AG08396 (cell line): ENCODE results near the gene TRIM40.

Experiments used
- DNase-seq: peaks from one replicate; pipeline ENCODE4 v3.0.0; 2012; ENCODE audit warnings: low spot score, mixed read lengths

The TRIM40 gene

GRCh38 chr6:30149858-30150550 is 14.1 kb downstream of the TRIM40 start:
- DNase-seq = no peak

DNA sequence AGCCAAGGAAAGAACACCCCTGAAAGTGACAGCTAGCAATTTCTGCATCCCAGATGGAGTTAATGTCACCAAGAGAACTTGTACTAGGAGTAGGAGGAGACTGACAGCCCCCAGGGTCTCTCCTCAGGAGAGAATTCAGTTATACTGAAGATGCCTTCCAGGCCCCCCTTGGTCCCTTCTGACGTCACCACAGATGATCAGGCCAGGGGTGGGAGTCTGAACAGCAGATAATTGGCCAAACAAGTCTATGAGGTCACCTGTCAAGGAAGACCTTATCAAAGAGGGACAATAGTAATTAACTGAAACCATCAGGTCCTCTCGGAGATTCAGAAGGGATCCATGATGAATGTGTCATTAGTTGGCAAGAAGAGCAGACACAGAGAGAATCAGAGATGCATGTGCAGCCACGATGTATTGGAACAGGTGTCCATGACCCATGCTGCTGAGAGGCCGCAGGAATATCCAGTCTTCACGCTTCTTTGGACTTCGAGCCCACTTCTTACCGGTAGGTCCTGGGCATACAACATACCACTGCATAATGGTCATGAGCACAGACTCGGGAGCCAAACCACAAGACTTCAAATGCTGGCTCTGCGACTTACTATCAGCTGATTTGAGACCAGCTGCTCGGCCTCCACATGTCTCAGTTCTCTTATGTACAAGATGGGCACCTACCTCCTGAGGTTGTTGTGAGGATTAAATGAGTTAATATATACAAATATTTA is 14.9 kb downstream of the TRIM40 start:
- DNase-seq = peak; percentile 31

DNA sequence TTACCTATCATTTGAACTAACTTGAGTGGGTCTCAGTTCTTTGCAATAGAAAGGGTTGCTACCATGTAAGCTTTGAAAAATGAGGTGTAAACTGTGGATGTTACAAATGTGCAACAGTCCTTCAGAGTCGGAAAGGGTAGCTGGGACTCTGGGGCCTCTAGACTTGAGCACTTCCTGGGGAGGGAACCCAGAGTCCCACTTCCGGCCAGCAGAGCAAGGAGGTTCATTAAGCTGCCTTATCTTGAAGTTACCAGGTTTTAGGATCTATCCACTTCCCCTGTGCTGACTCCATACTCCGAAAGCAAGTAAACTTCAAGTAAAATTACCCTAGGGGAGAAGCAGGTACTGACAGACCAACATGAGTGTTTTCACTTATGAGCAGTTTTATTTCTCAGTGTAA is 15.6 kb downstream of the TRIM40 start:
- DNase-seq = no peak

DNA sequence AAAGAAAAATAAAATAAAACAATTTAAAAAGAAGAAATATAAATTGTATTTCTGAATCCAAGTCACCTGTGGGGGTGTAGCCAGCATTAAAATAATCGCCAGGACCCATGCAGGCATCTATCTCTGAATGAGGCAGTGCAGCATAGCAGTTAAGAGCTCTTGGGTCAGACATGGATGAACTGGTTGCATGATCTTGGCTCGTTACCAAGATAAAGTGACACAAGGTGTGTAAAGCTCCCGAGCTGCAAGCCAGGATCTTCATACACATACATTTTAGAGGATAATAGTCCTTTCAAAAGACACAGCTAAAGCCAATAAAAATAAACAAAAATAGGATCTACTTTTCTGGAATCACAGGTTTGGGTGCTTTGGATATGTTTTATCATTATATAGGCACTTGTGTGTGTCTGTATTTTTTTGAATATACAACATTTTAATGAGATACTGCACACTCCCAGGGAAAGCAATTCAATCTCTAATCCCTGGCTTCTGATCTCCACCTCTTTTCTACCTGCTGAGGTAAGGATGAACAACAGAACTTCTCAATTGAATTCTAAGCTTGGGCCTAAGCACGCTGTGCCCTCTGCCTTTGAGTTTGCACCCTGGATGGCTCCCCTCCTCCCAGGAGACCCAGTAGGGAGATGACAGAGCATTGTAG is 16.2 kb downstream of the TRIM40 start:
- no peak for DNase-seq

DNA sequence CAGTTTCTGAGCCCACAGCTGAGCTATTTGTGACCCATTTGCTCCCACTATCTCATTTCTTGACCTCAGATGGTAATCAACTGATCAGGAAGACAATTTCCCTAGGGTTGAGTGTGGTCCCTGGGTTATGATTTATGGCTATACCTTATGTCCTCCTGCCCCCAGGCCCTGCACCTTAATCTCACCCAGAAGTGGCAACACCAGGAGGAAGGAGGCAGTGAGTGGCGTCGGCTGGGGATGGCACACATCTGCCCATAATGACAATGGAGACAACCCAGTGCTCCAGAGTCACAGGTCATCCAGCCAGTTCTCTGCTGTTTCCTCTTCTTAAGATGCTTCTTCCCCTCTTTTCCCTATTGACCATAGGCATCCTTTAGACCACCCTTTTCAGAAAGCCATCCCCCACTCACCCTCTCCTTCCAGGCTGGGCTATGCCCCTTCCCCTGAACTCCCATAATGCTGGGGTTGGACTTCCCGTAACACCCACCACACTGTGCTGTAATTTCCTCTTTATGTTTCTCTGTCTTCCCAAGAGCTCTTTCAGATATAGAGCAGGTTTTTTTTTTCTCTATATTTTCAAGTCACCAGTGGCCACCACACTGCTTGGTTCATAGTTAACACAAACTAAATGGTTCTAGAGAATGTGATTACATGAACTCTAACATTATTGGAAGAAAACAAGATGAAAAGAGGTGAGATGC is 17.1 kb downstream of the TRIM40 start:
- DNase-seq = no peak

- DNase-seq = no peak
These were observed 18.1 kb downstream of the TRIM40 start for GRCh38 chr6:30154061-30154460.

GRCh38 chr6:30154709-30155519 is 19.0 kb downstream of the TRIM40 start:
- peak; percentile 81 for DNase-seq

GRCh38 chr6:30155520-30156261 is 19.8 kb downstream of the TRIM40 start:
- no peak for DNase-seq

- no peak for DNase-seq
These were observed 20.3 kb downstream of the TRIM40 start for GRCh38 chr6:30156262-30156599.

DNA sequence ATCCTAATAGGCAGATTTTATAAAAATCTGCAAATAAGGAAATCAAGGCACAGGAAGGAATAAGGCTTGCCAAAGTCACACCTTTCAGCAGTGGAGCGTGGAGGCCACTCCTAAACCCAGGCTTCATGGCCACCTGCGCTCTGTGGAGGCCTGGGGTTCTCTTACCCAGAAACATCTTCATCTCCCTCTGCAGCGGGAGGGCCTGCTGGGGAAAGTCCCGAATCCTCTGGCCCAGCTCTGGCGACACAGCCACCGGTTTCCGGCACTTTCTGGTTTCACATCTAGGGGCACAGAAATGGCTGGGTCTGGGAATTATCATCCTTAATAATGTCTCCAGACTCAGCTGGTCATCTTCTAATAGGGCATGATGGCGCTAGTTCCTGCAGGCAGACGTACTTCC is 20.8 kb downstream of the TRIM40 start:
- DNase-seq = no peak

DNA sequence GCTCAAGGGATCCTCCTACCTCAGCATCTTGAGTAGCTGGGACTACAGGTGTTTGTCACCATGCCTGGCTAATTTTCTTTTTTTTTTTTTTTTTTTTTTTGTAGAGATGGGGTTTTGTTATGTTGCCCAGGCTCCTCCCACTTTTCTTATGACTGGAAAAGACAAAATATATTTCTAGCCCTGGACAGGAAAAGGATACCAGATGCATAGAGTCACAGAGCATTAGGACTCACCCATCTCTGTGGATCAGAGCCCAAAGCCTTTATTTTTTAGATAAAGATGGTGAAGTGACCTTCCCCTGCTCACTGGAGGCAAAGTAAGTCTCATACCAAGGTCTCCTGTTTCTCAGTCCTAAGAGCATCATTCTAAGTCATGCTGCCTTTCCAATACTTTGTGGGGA is 21.6 kb downstream of the TRIM40 start:
- DNase-seq = no peak

DNA sequence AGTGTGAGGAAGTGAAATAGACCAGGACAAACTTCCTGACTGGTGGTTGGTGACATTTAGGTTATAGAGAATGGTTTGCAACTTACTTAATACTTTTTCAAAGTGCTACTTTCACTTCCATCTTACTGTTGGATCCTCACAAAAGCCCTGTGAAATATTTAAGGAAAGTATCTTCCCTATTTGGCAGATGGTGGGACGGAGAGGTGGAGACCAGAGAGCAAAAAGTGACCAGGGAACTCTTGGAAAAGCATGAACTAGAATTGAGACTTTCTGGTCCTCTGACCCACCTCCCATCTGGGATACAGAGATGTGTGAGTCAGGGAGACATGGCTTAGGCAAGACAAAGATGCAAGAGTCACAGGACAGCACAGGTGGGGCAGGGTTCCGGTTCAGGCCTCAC is 22.1 kb downstream of the TRIM40 start:
- no peak for DNase-seq

DNA sequence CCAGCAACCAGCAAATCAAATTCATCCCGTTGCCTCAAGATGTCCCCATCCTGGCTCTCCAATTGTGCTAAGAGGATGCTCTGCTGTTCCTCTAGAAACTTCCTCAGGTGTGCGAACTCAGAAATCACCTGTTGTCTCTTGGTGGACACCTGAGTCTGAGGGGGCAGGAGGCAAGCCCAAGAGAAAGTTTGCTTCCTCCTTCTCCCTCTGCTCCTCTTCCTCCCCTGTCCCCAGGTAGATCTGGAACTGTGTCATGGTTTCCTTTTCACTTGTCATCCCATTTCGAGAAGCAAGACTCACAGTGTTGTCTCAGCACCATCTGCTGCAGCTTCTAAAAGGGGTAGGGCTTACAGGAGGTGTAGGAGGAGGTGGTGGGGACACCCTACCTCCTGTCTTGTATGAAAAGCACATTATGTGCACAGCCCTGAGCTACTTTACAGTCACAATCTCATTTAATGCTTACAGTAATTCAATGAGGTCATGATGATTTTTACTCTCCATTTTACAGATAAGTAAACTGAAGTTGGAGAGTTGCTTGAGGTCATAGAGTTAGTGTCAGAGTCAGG is 22.6 kb downstream of the TRIM40 start:
- no peak for DNase-seq

DNA sequence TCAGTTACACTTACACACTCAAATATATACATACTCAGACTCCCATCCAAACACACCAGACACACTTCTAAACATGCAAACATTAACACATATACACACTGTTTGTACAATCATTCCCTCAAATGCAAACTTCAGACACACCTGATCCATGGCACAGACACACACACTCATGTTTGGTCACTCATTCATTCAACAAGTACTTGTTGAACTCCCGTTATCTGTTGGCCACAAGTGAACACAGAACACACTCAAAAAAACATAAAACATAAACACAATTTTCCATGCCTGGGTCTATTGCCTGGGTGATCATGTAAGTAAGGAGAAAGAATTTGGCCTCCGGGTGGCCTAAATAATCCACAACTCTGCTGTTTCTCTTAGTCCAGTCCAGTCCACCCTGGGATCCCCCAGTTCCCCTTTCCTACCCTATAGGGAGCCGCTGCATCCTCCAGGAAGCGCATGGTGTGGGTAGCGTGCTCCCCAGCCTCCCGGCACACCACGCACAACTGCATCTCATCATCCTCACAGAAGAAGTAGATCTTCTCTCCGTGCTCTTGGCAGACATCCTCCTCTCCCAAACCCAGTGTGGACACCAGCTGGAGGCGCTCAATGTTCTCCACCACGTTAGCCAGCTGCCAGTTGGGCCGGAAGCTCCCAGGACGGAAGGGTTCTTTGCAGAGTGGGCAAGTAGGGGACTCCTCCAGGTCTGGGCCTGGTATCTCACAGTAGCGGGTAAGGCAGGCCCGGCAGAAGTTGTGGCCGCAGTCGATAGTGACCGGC is 24.3 kb downstream of the TRIM40 start:
- DNase-seq = no peak

DNA sequence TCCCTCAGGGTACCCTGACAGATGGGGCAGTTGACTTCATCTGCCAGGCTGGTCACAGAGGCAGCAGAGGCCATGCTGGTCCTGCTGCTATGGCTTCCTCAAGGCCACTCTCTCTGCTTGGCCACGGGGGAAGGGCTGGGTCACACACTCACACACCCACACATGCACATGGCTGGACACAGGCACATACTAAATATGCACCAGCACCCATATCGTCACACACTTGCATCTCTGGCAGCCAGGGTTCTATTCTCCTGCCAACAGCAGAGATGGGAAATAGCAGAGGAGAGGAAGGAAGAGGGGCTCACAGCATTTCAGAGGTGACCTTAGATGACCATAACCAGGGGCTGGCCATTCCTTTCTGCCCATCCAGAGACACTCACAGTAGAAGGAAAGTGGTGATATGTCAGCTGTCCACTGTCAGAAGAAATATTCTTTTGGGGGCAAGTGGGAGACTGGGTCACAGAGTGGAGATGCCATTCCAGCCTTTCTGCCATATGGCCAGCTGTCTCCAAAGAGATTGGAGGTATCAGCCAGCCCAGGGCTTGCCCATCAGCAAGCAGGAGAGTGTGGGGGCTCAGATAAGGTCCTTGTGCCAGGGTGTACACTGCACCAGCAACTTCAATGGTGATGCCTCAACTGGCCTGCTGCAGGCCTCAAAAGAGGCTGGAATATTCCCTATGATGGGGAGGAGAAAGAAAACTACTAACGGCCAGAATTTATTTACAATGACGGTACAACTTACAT is 25.0 kb downstream of the TRIM40 start, which contains the start of gene TRIM10:
Gene TRIM10 (minus strand): TSS at position 427 of the 747 bp plus-strand sequence. CDS start 353 bp downstream, at position 74.
- DNase-seq = no peak

- DNase-seq = no peak
These were observed 26.5 kb downstream of the TRIM40 start for GRCh38 chr6:30162265-30163089.

DNA sequence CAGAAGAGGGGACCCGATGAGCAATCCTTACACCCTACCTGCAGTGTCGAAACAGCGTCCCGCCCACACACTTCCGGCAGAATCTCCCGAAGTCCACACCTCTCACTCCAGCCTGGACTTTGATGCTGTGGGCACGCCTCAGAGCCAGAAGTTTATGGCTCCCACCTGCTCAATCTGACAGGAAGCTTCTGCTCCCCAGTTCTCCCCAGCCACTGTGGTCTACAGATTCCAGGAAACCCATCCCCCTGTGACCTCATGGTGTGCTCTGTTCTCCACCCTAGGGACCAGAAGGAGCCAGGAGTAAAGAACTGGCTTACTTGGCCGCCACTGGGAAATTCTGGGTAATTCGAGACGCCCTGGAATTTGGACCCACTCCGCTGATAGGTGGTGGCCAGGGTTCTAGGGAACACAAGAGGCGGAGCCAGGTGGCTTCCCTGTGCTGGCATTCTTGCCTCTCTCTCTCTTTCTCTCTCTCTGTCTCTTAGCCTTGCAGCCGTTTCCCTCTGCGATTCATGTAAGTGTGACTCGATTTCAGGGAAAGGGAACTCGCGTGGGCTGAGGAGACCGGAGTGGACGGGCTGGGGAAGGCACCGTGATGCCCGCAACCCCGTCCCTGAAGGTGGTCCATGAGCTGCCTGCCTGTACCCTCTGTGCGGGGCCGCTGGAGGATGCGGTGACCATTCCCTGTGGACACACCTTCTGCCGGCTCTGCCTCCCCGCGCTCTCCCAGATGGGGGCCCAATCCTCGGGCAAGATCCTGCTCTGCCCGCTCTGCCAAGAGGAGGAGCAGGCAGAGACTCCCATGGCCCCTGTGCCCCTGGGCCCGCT is 27.4 kb downstream of the TRIM40 start, which contains the start of gene TRIM15:
Gene TRIM15 (plus strand): TSS at position 457 of the 828 bp plus-strand sequence. CDS start 139 bp downstream, at position 596.
- no peak for DNase-seq
